HL-60 (cell line): Measurements from ENCODE around the gene TRIO.

Source experiments
- DNase-seq, 2 experiments: peaks; one replicate each; pipeline ENCODE4 v3.0.0-alpha.2; 2010 to 2020; ENCODE audit warnings: low read depth in 1 of 2, low spot score in 1 of 2
- H3K27ac ChIP-seq: fragments of 250-450 bp; sonication (Bioruptor Pico); replicated peaks from 2 replicates; pipeline ENCODE4 v1.5.1; 2020; ENCODE audit warnings: mild to moderate bottlenecking, moderate library complexity
- H3K27me3 ChIP-seq: fragments of 250-450 bp; sonication (Bioruptor Pico); 2 replicates; pipeline ENCODE4 v1.5.1; 2021; ENCODE audit warnings: mild to moderate bottlenecking, moderate library complexity; ENCODE audit not compliant: insufficient read depth, poor library complexity, severe bottlenecking
- H3K4me3 ChIP-seq: replicated peaks from 2 replicates; pipeline ENCODE4 v1.5.1; 2011; ENCODE audit warnings: mild to moderate bottlenecking, control low read depth, low read length; ENCODE audit not compliant: insufficient read depth
- GABPA ChIP-seq: IDR thresholded peaks from 2 replicates; pipeline ENCODE4 v1.6.1; 2012; ENCODE audit warnings: low read depth
- POLR2AphosphoS5 ChIP-seq: IDR thresholded peaks from 2 replicates; pipeline ENCODE4 v1.6.1; 2012; ENCODE audit warnings: low read depth
- REST ChIP-seq: IDR thresholded peaks from 2 replicates; pipeline ENCODE4 v1.6.1; 2012; ENCODE audit warnings: low read depth; ENCODE audit not compliant: insufficient replicate concordance
- SPI1 ChIP-seq: IDR thresholded peaks from 2 replicates; pipeline ENCODE4 v1.6.1; 2012; ENCODE audit warnings: low read depth, mild to moderate bottlenecking, borderline replicate concordance
- TF ChIP-seq, protein P1 (sequence below): IDR thresholded peaks from one replicate; pipeline ENCODE4 v1.5.1; 2011; ENCODE audit warnings: low read length, control low read depth, inconsistent platforms; ENCODE audit not compliant: insufficient read depth

The TRIO gene

GRCh38 chr5:14355391-14355790, 212.2 kb downstream of the TRIO start:
- H3K4me3 ChIP-seq, result no peak overlapping the region
- no peak overlapping the region for H3K27ac ChIP-seq
- H3K27me3 ChIP-seq, result no peaks in the 10 kb centered on the region
- DNase-seq, result no peak
- TF ChIP-seq GABPA (no peak), REST (no peak), POLR2AphosphoS5 (no peak), SPI1 (no peak)
- TF ChIP-seq, protein P1, sequence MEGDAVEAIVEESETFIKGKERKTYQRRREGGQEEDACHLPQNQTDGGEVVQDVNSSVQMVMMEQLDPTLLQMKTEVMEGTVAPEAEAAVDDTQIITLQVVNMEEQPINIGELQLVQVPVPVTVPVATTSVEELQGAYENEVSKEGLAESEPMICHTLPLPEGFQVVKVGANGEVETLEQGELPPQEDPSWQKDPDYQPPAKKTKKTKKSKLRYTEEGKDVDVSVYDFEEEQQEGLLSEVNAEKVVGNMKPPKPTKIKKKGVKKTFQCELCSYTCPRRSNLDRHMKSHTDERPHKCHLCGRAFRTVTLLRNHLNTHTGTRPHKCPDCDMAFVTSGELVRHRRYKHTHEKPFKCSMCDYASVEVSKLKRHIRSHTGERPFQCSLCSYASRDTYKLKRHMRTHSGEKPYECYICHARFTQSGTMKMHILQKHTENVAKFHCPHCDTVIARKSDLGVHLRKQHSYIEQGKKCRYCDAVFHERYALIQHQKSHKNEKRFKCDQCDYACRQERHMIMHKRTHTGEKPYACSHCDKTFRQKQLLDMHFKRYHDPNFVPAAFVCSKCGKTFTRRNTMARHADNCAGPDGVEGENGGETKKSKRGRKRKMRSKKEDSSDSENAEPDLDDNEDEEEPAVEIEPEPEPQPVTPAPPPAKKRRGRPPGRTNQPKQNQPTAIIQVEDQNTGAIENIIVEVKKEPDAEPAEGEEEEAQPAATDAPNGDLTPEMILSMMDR, result no peak

DNA sequence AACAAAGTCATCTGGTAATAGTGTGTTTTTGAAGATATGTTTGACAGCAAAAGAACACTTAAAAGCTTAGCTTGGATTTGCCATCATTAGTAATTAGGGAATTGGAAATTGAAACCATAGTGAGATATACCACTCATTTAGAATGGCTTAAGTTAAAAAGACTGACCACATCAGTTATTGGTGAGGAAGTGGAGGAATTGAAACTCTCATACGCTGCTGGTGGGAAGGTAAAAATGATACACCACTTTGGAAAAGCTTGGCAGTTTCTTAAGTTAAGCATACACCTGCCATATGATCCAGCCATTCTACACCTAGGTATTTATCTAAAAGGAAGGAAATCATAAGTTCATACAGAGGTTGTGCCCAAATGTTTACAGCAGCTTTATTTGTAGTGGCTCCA, 213.2 kb downstream of the TRIO start:
- no peak for TF ChIP-seq SPI1
- TF ChIP-seq GABPA, result no peak
- TF ChIP-seq POLR2AphosphoS5, result no peak
- TF ChIP-seq, protein P1, result no peak
- TF ChIP-seq REST, result no peak

DNA sequence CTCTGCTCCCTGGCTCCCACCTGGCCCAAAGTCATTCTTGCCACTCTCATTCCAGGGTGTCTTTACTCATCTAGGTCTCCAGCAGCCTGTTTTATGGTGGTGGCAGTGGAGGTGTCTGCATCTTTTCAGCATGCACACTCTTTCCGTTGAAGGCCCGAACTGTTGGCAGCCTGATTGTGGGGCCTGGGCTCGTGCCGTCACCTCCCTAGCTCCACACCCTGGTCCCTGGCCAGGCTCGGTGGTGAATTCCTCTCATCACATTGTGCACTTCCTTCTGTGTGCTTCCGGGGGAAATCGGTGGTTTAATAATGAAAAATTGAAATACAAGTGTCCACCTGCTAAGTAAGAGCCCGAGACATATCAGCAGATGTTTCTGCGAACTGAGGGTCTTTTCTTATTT, 214.3 kb downstream of the TRIO start:
- H3K27ac ChIP-seq, result no peak overlapping the region

More for the DNA sequence above, 213.2 kb downstream of the TRIO start:
- DNase-seq, result no peak
- no peaks in the 10 kb centered on the region for H3K27me3 ChIP-seq
- no peak overlapping the region for H3K4me3 ChIP-seq
- no peak overlapping the region for H3K27ac ChIP-seq

More for the DNA sequence above, 214.3 kb downstream of the TRIO start:
- no peak for DNase-seq
- no peak overlapping the region for H3K4me3 ChIP-seq
- TF ChIP-seq REST (no peak), GABPA (no peak), POLR2AphosphoS5 (no peak), SPI1 (no peak)
- TF ChIP-seq, protein P1, result no peak
- no peaks in the 10 kb centered on the region for H3K27me3 ChIP-seq
